IMR-90 (cell line): ENCODE results near the gene IL17B. TPM values are rescaled to one million over a fixed set of nuclear protein-coding genes. Genes with fewer than 3 reads are reported as not detected.
A peak's percentile ranks its signal among the peaks of the same experiment; 100 is the strongest.

Source experiments
- ATAC-seq: fragments of 200-7000 bp; cut with Tn5 transposase; 2 replicates; pipeline ENCODE4 v1.9.1; 2020; ENCODE audit warnings: low read depth, mild to moderate bottlenecking, moderate library complexity
- BruUV-seq: library from RNA; stranded (reverse); fragments of 400-500 nt; replicated peaks from 2 replicates; lab custom pipeline; 2021; lab: Mats Ljungman, UMichigan
- CTCF ChIA-PET: fragments of 300-600 bp; formaldehyde crosslinking; extraction: SDS; loops from one replicate; lab custom pipeline; 2021; ENCODE audit warnings: antibody characterized with exemption; lab: Yijun Ruan, JAX
- POLR2A ChIA-PET: fragments of 300-600 bp; sonication (Branson Sonifier 250); formaldehyde crosslinking; loops from one replicate; lab custom pipeline; 2022; ENCODE audit warnings: antibody characterized with exemption; ENCODE audit not compliant: unreplicated experiment; lab: Charles Lee
- DNase-seq: peaks from one replicate; pipeline ENCODE4 v3.0.0; 2013
- H2AFZ ChIP-seq: replicated peaks from 2 replicates; pipeline ENCODE3; 2013; ENCODE audit warnings: low read length, mild to moderate bottlenecking; ENCODE audit not compliant: poor library complexity
- H2AK5ac ChIP-seq: 2 replicates; pipeline ENCODE4 v1.6.1; 2013; ENCODE audit warnings: low read depth, low read length, inconsistent platforms
- H2AK9ac ChIP-seq: replicated peaks from 2 replicates; pipeline ENCODE3; 2013; ENCODE audit warnings: mild to moderate bottlenecking, low read depth, low read length, moderate library complexity; ENCODE audit not compliant: poor library complexity
- H2BK120ac ChIP-seq: 2 replicates; pipeline ENCODE4 v1.6.1; 2013; ENCODE audit warnings: low read depth, low read length, inconsistent platforms
- H2BK15ac ChIP-seq: 3 replicates; pipeline ENCODE4 v1.6.1; 2013; ENCODE audit warnings: low read depth, low read length, inconsistent platforms
- H2BK20ac ChIP-seq: 2 replicates; pipeline ENCODE4 v1.6.1; 2013; ENCODE audit warnings: low read depth, mild to moderate bottlenecking, inconsistent platforms, low read length, moderate library complexity
- H2BK5ac ChIP-seq: 2 replicates; pipeline ENCODE4 v1.6.1; 2013; ENCODE audit warnings: mild to moderate bottlenecking, low read depth, low read length, inconsistent platforms; ENCODE audit not compliant: poor library complexity, severe bottlenecking
- H3K14ac ChIP-seq: replicated peaks from 2 replicates; pipeline ENCODE4 v1.6.1; 2013; ENCODE audit warnings: low read depth, low read length, inconsistent platforms
- H3K18ac ChIP-seq: 2 replicates; pipeline ENCODE4 v1.6.1; 2013; ENCODE audit warnings: low read depth, low read length, control low read depth
- H3K23ac ChIP-seq: 2 replicates; pipeline ENCODE4 v1.6.1; 2013; ENCODE audit warnings: low read depth, low read length, inconsistent platforms
- H3K27ac ChIP-seq: 2 replicates; pipeline ENCODE4 v1.5.1; 2013; ENCODE audit warnings: mild to moderate bottlenecking, control low read depth, low read length; ENCODE audit not compliant: insufficient read depth
- H3K27me3 ChIP-seq: 2 replicates; pipeline ENCODE4 v1.6.1; 2013; ENCODE audit warnings: low read length; ENCODE audit not compliant: control insufficient read depth, insufficient read depth
- H3K36me3 ChIP-seq: 2 replicates; pipeline ENCODE4 v1.6.1; 2013; ENCODE audit warnings: low read length, mixed read lengths; ENCODE audit not compliant: control insufficient read depth, insufficient read depth
- H3K4ac ChIP-seq: 2 replicates; pipeline ENCODE4 v1.6.1; 2013; ENCODE audit warnings: low read depth, low read length, inconsistent platforms
- H3K4me1 ChIP-seq: 2 replicates; pipeline ENCODE4 v1.6.1; 2013; ENCODE audit warnings: low read length, mixed read lengths; ENCODE audit not compliant: control insufficient read depth, insufficient read depth
- H3K4me2 ChIP-seq: 2 replicates; pipeline ENCODE4 v1.6.1; 2013; ENCODE audit warnings: low read depth, mild to moderate bottlenecking, control low read depth, low read length, moderate library complexity
- H3K4me3 ChIP-seq: 2 replicates; pipeline ENCODE4 v1.5.1; 2013; ENCODE audit warnings: low read depth, mild to moderate bottlenecking, control low read depth, low read length, moderate library complexity; ENCODE audit not compliant: insufficient read depth
- H3K56ac ChIP-seq: 2 replicates; pipeline ENCODE4 v1.6.1; 2013; ENCODE audit warnings: low read length, inconsistent platforms; ENCODE audit not compliant: insufficient read depth; ENCODE audit errors: extremely low read depth
- H3K79me1 ChIP-seq, 2 experiments: 2 replicates each; pipeline ENCODE4 v1.6.1; 2013; ENCODE audit warnings: low read length in 2 of 2, inconsistent platforms in 1 of 2, low read depth in 1 of 2
- H3K9ac ChIP-seq: 2 replicates; pipeline ENCODE4 v1.6.1; 2013; ENCODE audit warnings: low read depth, low read length, control low read depth
- H3K9me1 ChIP-seq: 2 replicates; pipeline ENCODE4 v1.6.1; 2013; ENCODE audit warnings: low read length, inconsistent platforms; ENCODE audit not compliant: insufficient read depth
- H3K9me3 ChIP-seq: 2 replicates; pipeline ENCODE4 v1.6.1; 2013; ENCODE audit warnings: low read length; ENCODE audit not compliant: control insufficient read depth, insufficient read depth
- H4K20me1 ChIP-seq: 2 replicates; pipeline ENCODE4 v1.6.1; 2013; ENCODE audit warnings: low read length, inconsistent platforms; ENCODE audit not compliant: insufficient read depth
- H4K5ac ChIP-seq: 2 replicates; pipeline ENCODE4 v1.6.1; 2013; ENCODE audit warnings: mild to moderate bottlenecking, low read depth, low read length, control low read depth
- H4K8ac ChIP-seq, 2 experiments: 2 replicates each; pipeline ENCODE4 v1.6.1; 2013; ENCODE audit warnings: low read depth in 2 of 2, low read length in 2 of 2, control low read depth in 1 of 2, inconsistent platforms in 1 of 2
- H4K91ac ChIP-seq: 2 replicates; pipeline ENCODE4 v1.6.1; 2013; ENCODE audit warnings: low read depth, low read length, inconsistent platforms; ENCODE audit not compliant: insufficient read depth
- CEBPB ChIP-seq: IDR thresholded peaks from 2 replicates; pipeline ENCODE4 v1.6.1; 2012; ENCODE audit warnings: low read depth, low read length, improper control_type of control experiment
- CTCF ChIP-seq: conservative IDR thresholded peaks from 2 replicates; pipeline ENCODE4 v1.5.1; 2012; ENCODE audit warnings: mild to moderate bottlenecking, low read depth, low read length, improper control_type of control experiment
- ELK1 ChIP-seq: fragments of 150-350 bp; IDR thresholded peaks from 2 replicates; pipeline ENCODE4 v1.6.1; 2016; ENCODE audit warnings: low read depth, mild to moderate bottlenecking, low read length, moderate library complexity, borderline replicate concordance
- FOS ChIP-seq: fragments of 150-350 bp; IDR thresholded peaks from 2 replicates; pipeline ENCODE4 v1.6.1; 2016; ENCODE audit warnings: low read depth, low read length
- MAFK ChIP-seq: IDR thresholded peaks from 2 replicates; pipeline ENCODE4 v1.6.1; 2012; ENCODE audit warnings: low read depth, low read length, improper control_type of control experiment
- MAZ ChIP-seq: IDR thresholded peaks from 2 replicates; pipeline ENCODE4 v1.6.1; 2012; ENCODE audit warnings: low read depth, mild to moderate bottlenecking, low read length, improper control_type of control experiment, moderate library complexity, borderline replicate concordance
- MXI1 ChIP-seq: IDR thresholded peaks from 2 replicates; pipeline ENCODE4 v1.6.1; 2012; ENCODE audit warnings: low read depth, mild to moderate bottlenecking, low read length, moderate library complexity, borderline replicate concordance
- NFE2L2 ChIP-seq: fragments of 150-350 bp; IDR thresholded peaks from 2 replicates; pipeline ENCODE4 v1.6.1; 2016; ENCODE audit warnings: low read depth, mild to moderate bottlenecking, low read length
- RAD21 ChIP-seq: IDR thresholded peaks from 2 replicates; pipeline ENCODE4 v1.6.1; 2012; ENCODE audit warnings: low read length, improper control_type of control experiment
- RCOR1 ChIP-seq: IDR thresholded peaks from 2 replicates; pipeline ENCODE4 v1.6.1; 2012; ENCODE audit warnings: mild to moderate bottlenecking, low read length, improper control_type of control experiment; ENCODE audit not compliant: insufficient replicate concordance
- SMC3 ChIP-seq: fragments of 150-350 bp; IDR thresholded peaks from 2 replicates; pipeline ENCODE4 v1.6.1; 2016; ENCODE audit warnings: low read depth, mild to moderate bottlenecking, antibody characterized with exemption, low read length, moderate library complexity
- USF2 ChIP-seq: fragments of 150-350 bp; IDR thresholded peaks from 2 replicates; pipeline ENCODE4 v1.6.1; 2017; ENCODE audit warnings: mild to moderate bottlenecking, antibody characterized with exemption, low read length, low read depth
- WGBS, 2 experiments: methylation state at CpG; one replicate each; pipeline versions ENCODE4 v1.1.5 to v1.1.7; 2013; ENCODE audit warnings: missing lambda C conversion rate in 2 of 2; ENCODE audit not compliant: insufficient read length in 1 of 2; ENCODE audit errors: extremely low coverage in 2 of 2; 5-methylcytosine and 5-hydroxymethylcytosine counted together
- dilution Hi-C: fragments of 300-500 bp; cut with HindIII; formaldehyde crosslinking; loops from one replicate; pipeline ENCODE4 v1.14.3; 2018; ENCODE audit warnings: low sequenced_read_pairs; ENCODE audit not compliant: unreplicated experiment
- in situ Hi-C: fragments of 300-500 bp; cut with MboI; formaldehyde crosslinking; loops from 3 replicates; pipeline ENCODE4 v1.14.3; 2019; ENCODE audit warnings: low sequenced_read_pairs, inconsistent platforms, mixed read lengths
- intact Hi-C: fragments of 100-400 bp; cut with micrococcal nuclease; formaldehyde crosslinking; loops from 2 replicates; pipeline ENCODE4 v1.10.0; 2022
- polyA plus RNA-seq, 3 experiments: library from polyadenylated mRNA; depleted of rRNA; stranded (reverse); fragments of >200 nt; gene quantifications; 2 replicates each; pipeline ENCODE4 v1.2.3, GENCODE V29; 2012; ENCODE audit warnings: low replicate concordance in 1 of 3
- total RNA-seq: library from RNA; depleted of rRNA; stranded (reverse); fragments of >200 nt; gene quantifications from 2 replicates; pipeline ENCODE4 v1.2.3, GENCODE V29; 2012

IL17B gene
- total and polyA plus RNA-seq, 2 of the 4 experiments (the other 2 are of a cell fraction) = 0.31 TPM; not detected in 1

- Histone ChIP-seq H3K14ac (no peak overlapping the region), H2BK5ac (no peak overlapping the region), H3K36me3 (no peaks in the 10 kb centered on the region), H3K9me3 (no peaks in the 10 kb centered on the region), H3K4me2 (no peak overlapping the region), H2AK9ac (no peak overlapping the region), H3K23ac (no peak overlapping the region), H2BK20ac (no peak overlapping the region), H2AK5ac (no peak overlapping the region), H3K9ac (no peak overlapping the region), H4K5ac (no peak overlapping the region), H2BK15ac (no peak overlapping the region), H3K4me1 (peaks cover 3% of the 10 kb centered on the region; the same call in 1 of the 2 replicates), H3K4ac (no peak overlapping the region), H4K91ac (no peak overlapping the region), H4K20me1 (no peaks in the 10 kb centered on the region), H3K79me1 (no peaks in the 10 kb centered on the region), H3K4me3 (no peak overlapping the region), H3K56ac (no peak overlapping the region), H3K18ac (no peak overlapping the region), H3K27me3 (no peaks in the 10 kb centered on the region), H2BK120ac (no peak overlapping the region), H4K8ac (no peak overlapping the region), H3K9me1 (no peaks in the 10 kb centered on the region), H2AFZ (peak overlapping the region; percentile 5), H3K27ac (no peak overlapping the region)
- no peak for TF ChIP-seq ELK1
- no peak for TF ChIP-seq CEBPB
- TF ChIP-seq NFE2L2 = no peak
- TF ChIP-seq MAZ = no peak
- TF ChIP-seq SMC3 = no peak
- no peak for TF ChIP-seq MAFK
- no peak for TF ChIP-seq USF2
- TF ChIP-seq CTCF = no peak
- no peak for TF ChIP-seq FOS
- TF ChIP-seq MXI1 = no peak
- no peak for TF ChIP-seq RAD21
- no peak for TF ChIP-seq RCOR1
- BruUV-seq = no TSS peak
- no peak for ATAC-seq
- WGBS, 2 experiments = 97% methylated on average over 5 of the region's 7 CpGs; no CpG with 5 or more reads in 1 of the 2 experiments
- ChIA-PET POLR2A (no interaction called here), CTCF (interaction anchor here (1.1 kb wide), 1 partner anchor 58 kb away, joined by 3 read pairs; no protein-coding TSS in a partner anchor)
- intact Hi-C loops (no loop called here), dilution Hi-C loops (no loop called here), in situ Hi-C loops (no loop called here)
- no peak for DNase-seq
Measured at GRCh38 chr5:149376711-149377447, 2.2 kb downstream of the IL17B start.
